C4-2B (cell line): ENCODE data around the gene LYZL1.
"Not testable (repeated sequence)": the region's sequence is repeated elsewhere in the genome, so short reads cannot be mapped to it uniquely, and the experiment has no call there.

Experiments
- H3K27ac ChIP-seq: fragments of 450-650 bp; 2 replicates; pipeline ENCODE4 v1.5.1; 2017
- CTCF ChIP-seq: fragments of 450-650 bp; conservative IDR thresholded peaks from 2 replicates; pipeline ENCODE4 v1.5.1; 2017; ENCODE audit warnings: mild to moderate bottlenecking
- ZFX ChIP-seq: fragments of 450-650 bp; IDR thresholded peaks from 2 replicates; pipeline ENCODE4 v1.6.1; 2017

Gene LYZL1

GRCh38 chr10:29326886-29327745, 38.2 kb downstream of the LYZL1 start:
- TF ChIP-seq ZFX (no peak), CTCF (no peak)
- no peak overlapping the region for H3K27ac ChIP-seq

GRCh38 chr10:29327746-29328102, 38.9 kb downstream of the LYZL1 start:
- no peak for TF ChIP-seq ZFX
- no peak for TF ChIP-seq CTCF
- H3K27ac ChIP-seq = no peak overlapping the region

GRCh38 chr10:29328983-29329382, 40.1 kb downstream of the LYZL1 start:
- TF ChIP-seq CTCF (no peak), ZFX (no peak)
- H3K27ac ChIP-seq = no peak overlapping the region

- no peak for TF ChIP-seq ZFX
- TF ChIP-seq CTCF = no peak
- H3K27ac ChIP-seq = no peak overlapping the region
Observed at GRCh38 chr10:29329420-29329819, 40.5 kb downstream of the LYZL1 start.

GRCh38 chr10:29332061-29332760, 43.3 kb downstream of the LYZL1 start:
- TF ChIP-seq CTCF = no peak
- no peak for TF ChIP-seq ZFX
- H3K27ac ChIP-seq = no peak overlapping the region

GRCh38 chr10:29332761-29333148, 43.9 kb downstream of the LYZL1 start:
- H3K27ac ChIP-seq = no peak overlapping the region
- TF ChIP-seq CTCF (no peak), ZFX (no peak)

- H3K27ac ChIP-seq = not testable (repeated sequence)
Observed at GRCh38 chr10:29337526-29337925, 48.7 kb downstream of the LYZL1 start.
